Activated naive CD4-positive, alpha-beta T cell treated with anti-CD3 and anti-CD28 coated beads, Interleukin-2, amount 50 U/mL, for 72 hours (primary cell): ENCODE measurements around the gene SLC2A10. TPM values are rescaled to one million over a fixed set of nuclear protein-coding genes. Genes with fewer than 3 reads are reported as not detected.
A peak's percentile ranks its signal among the peaks of the same experiment; 100 is the strongest.

Experiments used
- ATAC-seq, 2 donors: fragments of 150-1000 bp; cut with Tn5 transposase; 2 replicates each; pipeline ENCODE4 v1.10.0; 2021; ENCODE audit warnings: mild to moderate bottlenecking in 2 of 2, moderate library complexity in 2 of 2
- DNase-seq, 2 donors: peaks; one replicate each; pipeline ENCODE4 v3.0.0; 2021 to 2022; ENCODE audit warnings: low spot score in 2 of 2
- H3K27ac Mint-ChIP-seq, 2 donors: one replicate each; pipeline ENCODE4 v1.8.0; 2022; ENCODE audit warnings: mild to moderate bottlenecking in 2 of 2, mixed read lengths in 2 of 2
- H3K36me3 Mint-ChIP-seq, 2 donors: one replicate each; pipeline ENCODE4 v1.8.0; 2022; ENCODE audit warnings: mixed read lengths in 2 of 2
- H3K9me3 Mint-ChIP-seq, 2 donors: one replicate each; pipeline ENCODE4 v1.8.0; 2022; ENCODE audit warnings: mixed read lengths in 2 of 2
- total RNA-seq, 2 donors: library from RNA; stranded (reverse); gene quantifications; one replicate each; pipeline ENCODE4 v1.2.3, GENCODE V29; 2022

The SLC2A10 gene
- total RNA-seq, 2 donors from 2014 or later: 0.06 TPM; not detected in 1

- DNase-seq (no peak), ATAC-seq (no peak)
- peaks cover 0 to 6% of the 10 kb centered on the region in 2 donors for H3K36me3 Mint-ChIP-seq
- no peaks in the 10 kb centered on the region for H3K9me3 Mint-ChIP-seq
- H3K27ac Mint-ChIP-seq: no peak overlapping the region
Measured at GRCh38 chr20:46712056-46712636, 2.7 kb downstream of the SLC2A10 start.

GRCh38 chr20:46713957-46714834, 4.7 kb downstream of the SLC2A10 start:
- DNase-seq (no peak), ATAC-seq (no peak)
- no peak overlapping the region for H3K27ac Mint-ChIP-seq
- peaks cover under 1 to 2% of the 10 kb centered on the region in 2 donors for H3K36me3 Mint-ChIP-seq
- H3K9me3 Mint-ChIP-seq: peaks cover 0 to 4% of the 10 kb centered on the region in 2 donors

- no peak for DNase-seq
- Mint-ChIP-seq H3K36me3 (peaks cover 11 to 12% of the 10 kb centered on the region in 2 donors), H3K27ac (no peak overlapping the region), H3K9me3 (peaks cover under 1 to 9% of the 10 kb centered on the region in 2 donors)
- no peak for ATAC-seq
Measured at GRCh38 chr20:46715292-46715756, 5.9 kb downstream of the SLC2A10 start.

- DNase-seq (no peak), ATAC-seq (no peak)
- H3K36me3 Mint-ChIP-seq: peaks cover 14 to 17% of the 10 kb centered on the region in 2 donors
- H3K27ac Mint-ChIP-seq: no peak overlapping the region
- H3K9me3 Mint-ChIP-seq: peaks cover 3 to 12% of the 10 kb centered on the region in 2 donors
Measured at GRCh38 chr20:46717818-46718541, 8.5 kb downstream of the SLC2A10 start.

GRCh38 chr20:46720019-46720418, 10.6 kb downstream of the SLC2A10 start:
- Mint-ChIP-seq H3K9me3 (peaks cover 3 to 12% of the 10 kb centered on the region in 2 donors), H3K36me3 (peaks cover 14 to 17% of the 10 kb centered on the region in 2 donors), H3K27ac (no peak overlapping the region)
- ATAC-seq (no peak), DNase-seq (no peak)

GRCh38 chr20:46720776-46721425, 11.5 kb downstream of the SLC2A10 start:
- DNase-seq: no peak
- ATAC-seq: peak; percentile 85 to 97
- peaks cover 3 to 12% of the 10 kb centered on the region in 2 donors for H3K9me3 Mint-ChIP-seq
- no peak overlapping the region for H3K27ac Mint-ChIP-seq
- peaks cover 14 to 17% of the 10 kb centered on the region in 2 donors for H3K36me3 Mint-ChIP-seq

GRCh38 chr20:46721476-46721875, 12.0 kb downstream of the SLC2A10 start:
- H3K9me3 Mint-ChIP-seq: peaks cover 3 to 12% of the 10 kb centered on the region in 2 donors
- no peak for ATAC-seq
- no peak overlapping the region for H3K27ac Mint-ChIP-seq

GRCh38 chr20:46722450-46722849, 13.0 kb downstream of the SLC2A10 start:
- ATAC-seq (no peak), DNase-seq (no peak)
- Mint-ChIP-seq H3K9me3 (peaks cover 3 to 12% of the 10 kb centered on the region in 2 donors), H3K27ac (no peak overlapping the region), H3K36me3 (peaks cover 14 to 17% of the 10 kb centered on the region in 2 donors)

More at GRCh38 chr20:46721476-46721875, 12.0 kb downstream of the SLC2A10 start:
- no peak for DNase-seq
- peaks cover 14 to 17% of the 10 kb centered on the region in 2 donors for H3K36me3 Mint-ChIP-seq

- no peak for ATAC-seq
- no peak for DNase-seq
- Mint-ChIP-seq H3K36me3 (peaks cover 14 to 17% of the 10 kb centered on the region in 2 donors), H3K9me3 (peaks cover 3 to 12% of the 10 kb centered on the region in 2 donors), H3K27ac (no peak overlapping the region)
Measured at GRCh38 chr20:46723039-46723438, 13.6 kb downstream of the SLC2A10 start.

GRCh38 chr20:46724343-46724959, 15.0 kb downstream of the SLC2A10 start:
- Mint-ChIP-seq H3K27ac (no peak overlapping the region), H3K9me3 (peaks cover 3 to 8% of the 10 kb centered on the region in 2 donors), H3K36me3 (peaks cover 11 to 13% of the 10 kb centered on the region in 2 donors)
- no peak for DNase-seq
- ATAC-seq: no peak

GRCh38 chr20:46725186-46726165, 16.0 kb downstream of the SLC2A10 start:
- DNase-seq (no peak), ATAC-seq (no peak)
- Mint-ChIP-seq H3K9me3 (peaks cover 1 to 8% of the 10 kb centered on the region in 2 donors), H3K36me3 (peaks cover 2 to 3% of the 10 kb centered on the region in 2 donors), H3K27ac (no peak overlapping the region)

GRCh38 chr20:46731770-46732169, 22.3 kb downstream of the SLC2A10 start:
- Mint-ChIP-seq H3K36me3 (no peaks in the 10 kb centered on the region), H3K27ac (no peak overlapping the region), H3K9me3 (peaks cover 0 to 6% of the 10 kb centered on the region in 2 donors)
- no peak for DNase-seq
- ATAC-seq: no peak

- Mint-ChIP-seq H3K27ac (no peak overlapping the region), H3K36me3 (no peaks in the 10 kb centered on the region), H3K9me3 (peaks cover 0 to under 1% of the 10 kb centered on the region in 2 donors)
- ATAC-seq (no peak), DNase-seq (no peak)
Measured at GRCh38 chr20:46735436-46735835, 26.0 kb downstream of the SLC2A10 start.

- H3K9me3 Mint-ChIP-seq: no peaks in the 10 kb centered on the region
- no peak overlapping the region for H3K27ac Mint-ChIP-seq
- DNase-seq (no peak), ATAC-seq (no peak)
- no peaks in the 10 kb centered on the region for H3K36me3 Mint-ChIP-seq
Measured at GRCh38 chr20:46739431-46740213, 30.2 kb downstream of the SLC2A10 start.
